HepG2 (cell line): ENCODE results near the gene RNASE8. TPM values are rescaled to one million over a fixed set of nuclear protein-coding genes. Genes with fewer than 3 reads are reported as not detected.

Experiments used
- FOXP1 ChIP-seq, 2 experiments: fragments of 450-650 bp in 1 of 2; IDR thresholded peaks; 2 replicates each; pipeline ENCODE4 v1.6.1; 2017 to 2018; ENCODE audit warnings: antibody characterized with exemption in 1 of 2
- GZF1 ChIP-seq: sonication (generic); formaldehyde crosslinking; IDR thresholded peaks from 2 replicates; pipeline ENCODE4 v1.5.1; 2020; ENCODE audit warnings: mild to moderate bottlenecking, missing genetic modification reagents
- HNRNPLL ChIP-seq: fragments of 200-400 bp; formaldehyde crosslinking; IDR thresholded peaks from 2 replicates; pipeline ENCODE4 v1.6.1; 2017; ENCODE audit warnings: mild to moderate bottlenecking, low read depth, low read length; ENCODE audit not compliant: poor library complexity, severe bottlenecking
- NFE2 ChIP-seq: sonication (generic); formaldehyde crosslinking; IDR thresholded peaks from 2 replicates; pipeline ENCODE4 v1.4.0; 2020; ENCODE audit warnings: missing genetic modification reagents
- REXO4 ChIP-seq: sonication (generic); formaldehyde crosslinking; IDR thresholded peaks from 2 replicates; pipeline ENCODE4 v1.8.0; 2022; ENCODE audit warnings: missing genetic modification reagents, mild to moderate bottlenecking, borderline replicate concordance
- ZNF510 ChIP-seq: sonication (generic); formaldehyde crosslinking; IDR thresholded peaks from 2 replicates; pipeline ENCODE4 v1.4.0; 2020; ENCODE audit warnings: low read depth, mild to moderate bottlenecking, missing genetic modification reagents
- ZNF720 ChIP-seq: sonication (generic); formaldehyde crosslinking; IDR thresholded peaks from 2 replicates; pipeline ENCODE4 v1.4.0; 2020; ENCODE audit warnings: missing genetic modification reagents
- ZNF788 ChIP-seq: sonication (generic); formaldehyde crosslinking; IDR thresholded peaks from 2 replicates; pipeline ENCODE4 v1.5.0; 2020; ENCODE audit warnings: mild to moderate bottlenecking, missing genetic modification reagents, borderline replicate concordance
- polyA plus RNA-seq, 8 experiments: library from polyadenylated mRNA; depleted of rRNA in 3 of 8; stranded (reverse) in 7 of 8; unstranded in 1 of 8; fragments of >200 nt; fragmentation: Illumina TruSeq in 4 of 8; extraction: Trizol in 4 of 8; gene quantifications; 2 replicates each; pipeline versions ENCODE4 v1.2.1 to v1.2.3, GENCODE V29; 2011 to 2016; ENCODE audit warnings: low read depth in 4 of 8, missing spikeins in 1 of 8, mixed read lengths in 1 of 8; ENCODE audit not compliant: insufficient read depth in 1 of 8
- total RNA-seq, 5 experiments: library from RNA; depleted of rRNA; stranded (reverse); fragments of >200 nt; fragmentation: Illumina TruSeq; extraction: Trizol; gene quantifications; 2 replicates each; pipeline ENCODE4 v1.2.3, GENCODE V29; 2016; ENCODE audit warnings: low read depth in 1 of 5
- TF ChIP-seq, protein P1 (sequence below): sonication (generic); formaldehyde crosslinking; IDR thresholded peaks from 2 replicates; pipeline ENCODE4 v1.5.0; 2020; ENCODE audit warnings: missing genetic modification reagents
- TF ChIP-seq, protein P2 (sequence below): sonication (generic); formaldehyde crosslinking; IDR thresholded peaks from 2 replicates; pipeline ENCODE4 v1.4.0; 2020; ENCODE audit warnings: missing genetic modification reagents
- TF ChIP-seq, protein P3 (sequence below): sonication (generic); formaldehyde crosslinking; IDR thresholded peaks from 2 replicates; pipeline ENCODE4 v1.9.0; 2021; ENCODE audit warnings: missing genetic modification reagents, borderline replicate concordance
- TF ChIP-seq, protein P4 (sequence below): sonication (generic); formaldehyde crosslinking; IDR thresholded peaks from 2 replicates; pipeline ENCODE4 v1.8.1; 2022; ENCODE audit warnings: mild to moderate bottlenecking, missing genetic modification reagents

RNASE8 gene
- total and polyA plus RNA-seq, 2 of the 13 experiments (the other 11 are each of a cell fraction or from before 2014, with no cell fraction given): not detected

GRCh38 chr14:21103710-21104447 lies 46.3 kb downstream of the RNASE8 start (continued):
- TF ChIP-seq, protein P1, sequence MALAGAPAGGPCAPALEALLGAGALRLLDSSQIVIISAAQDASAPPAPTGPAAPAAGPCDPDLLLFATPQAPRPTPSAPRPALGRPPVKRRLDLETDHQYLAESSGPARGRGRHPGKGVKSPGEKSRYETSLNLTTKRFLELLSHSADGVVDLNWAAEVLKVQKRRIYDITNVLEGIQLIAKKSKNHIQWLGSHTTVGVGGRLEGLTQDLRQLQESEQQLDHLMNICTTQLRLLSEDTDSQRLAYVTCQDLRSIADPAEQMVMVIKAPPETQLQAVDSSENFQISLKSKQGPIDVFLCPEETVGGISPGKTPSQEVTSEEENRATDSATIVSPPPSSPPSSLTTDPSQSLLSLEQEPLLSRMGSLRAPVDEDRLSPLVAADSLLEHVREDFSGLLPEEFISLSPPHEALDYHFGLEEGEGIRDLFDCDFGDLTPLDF (CRISPR knock-in tag): peak; percentile 98
- TF ChIP-seq, protein P2, sequence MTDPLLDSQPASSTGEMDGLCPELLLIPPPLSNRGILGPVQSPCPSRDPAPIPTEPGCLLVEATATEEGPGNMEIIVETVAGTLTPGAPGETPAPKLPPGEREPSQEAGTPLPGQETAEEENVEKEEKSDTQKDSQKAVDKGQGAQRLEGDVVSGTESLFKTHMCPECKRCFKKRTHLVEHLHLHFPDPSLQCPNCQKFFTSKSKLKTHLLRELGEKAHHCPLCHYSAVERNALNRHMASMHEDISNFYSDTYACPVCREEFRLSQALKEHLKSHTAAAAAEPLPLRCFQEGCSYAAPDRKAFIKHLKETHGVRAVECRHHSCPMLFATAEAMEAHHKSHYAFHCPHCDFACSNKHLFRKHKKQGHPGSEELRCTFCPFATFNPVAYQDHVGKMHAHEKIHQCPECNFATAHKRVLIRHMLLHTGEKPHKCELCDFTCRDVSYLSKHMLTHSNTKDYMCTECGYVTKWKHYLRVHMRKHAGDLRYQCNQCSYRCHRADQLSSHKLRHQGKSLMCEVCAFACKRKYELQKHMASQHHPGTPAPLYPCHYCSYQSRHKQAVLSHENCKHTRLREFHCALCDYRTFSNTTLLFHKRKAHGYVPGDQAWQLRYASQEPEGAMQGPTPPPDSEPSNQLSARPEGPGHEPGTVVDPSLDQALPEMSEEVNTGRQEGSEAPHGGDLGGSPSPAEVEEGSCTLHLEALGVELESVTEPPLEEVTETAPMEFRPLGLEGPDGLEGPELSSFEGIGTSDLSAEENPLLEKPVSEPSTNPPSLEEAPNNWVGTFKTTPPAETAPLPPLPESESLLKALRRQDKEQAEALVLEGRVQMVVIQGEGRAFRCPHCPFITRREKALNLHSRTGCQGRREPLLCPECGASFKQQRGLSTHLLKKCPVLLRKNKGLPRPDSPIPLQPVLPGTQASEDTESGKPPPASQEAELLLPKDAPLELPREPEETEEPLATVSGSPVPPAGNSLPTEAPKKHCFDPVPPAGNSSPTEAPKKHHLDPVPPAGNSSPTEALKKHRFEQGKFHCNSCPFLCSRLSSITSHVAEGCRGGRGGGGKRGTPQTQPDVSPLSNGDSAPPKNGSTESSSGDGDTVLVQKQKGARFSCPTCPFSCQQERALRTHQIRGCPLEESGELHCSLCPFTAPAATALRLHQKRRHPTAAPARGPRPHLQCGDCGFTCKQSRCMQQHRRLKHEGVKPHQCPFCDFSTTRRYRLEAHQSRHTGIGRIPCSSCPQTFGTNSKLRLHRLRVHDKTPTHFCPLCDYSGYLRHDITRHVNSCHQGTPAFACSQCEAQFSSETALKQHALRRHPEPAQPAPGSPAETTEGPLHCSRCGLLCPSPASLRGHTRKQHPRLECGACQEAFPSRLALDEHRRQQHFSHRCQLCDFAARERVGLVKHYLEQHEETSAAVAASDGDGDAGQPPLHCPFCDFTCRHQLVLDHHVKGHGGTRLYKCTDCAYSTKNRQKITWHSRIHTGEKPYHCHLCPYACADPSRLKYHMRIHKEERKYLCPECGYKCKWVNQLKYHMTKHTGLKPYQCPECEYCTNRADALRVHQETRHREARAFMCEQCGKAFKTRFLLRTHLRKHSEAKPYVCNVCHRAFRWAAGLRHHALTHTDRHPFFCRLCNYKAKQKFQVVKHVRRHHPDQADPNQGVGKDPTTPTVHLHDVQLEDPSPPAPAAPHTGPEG (CRISPR knock-in tag): peak; percentile 93
- no peak for TF ChIP-seq NFE2
- peak; percentile 98 for TF ChIP-seq ZNF788 (CRISPR knock-in tag)
- no peak; the same call in 1 of the 2 replicates for TF ChIP-seq GZF1 (CRISPR knock-in tag)
- TF ChIP-seq HNRNPLL: peak; percentile 91
- TF ChIP-seq, protein P3, sequence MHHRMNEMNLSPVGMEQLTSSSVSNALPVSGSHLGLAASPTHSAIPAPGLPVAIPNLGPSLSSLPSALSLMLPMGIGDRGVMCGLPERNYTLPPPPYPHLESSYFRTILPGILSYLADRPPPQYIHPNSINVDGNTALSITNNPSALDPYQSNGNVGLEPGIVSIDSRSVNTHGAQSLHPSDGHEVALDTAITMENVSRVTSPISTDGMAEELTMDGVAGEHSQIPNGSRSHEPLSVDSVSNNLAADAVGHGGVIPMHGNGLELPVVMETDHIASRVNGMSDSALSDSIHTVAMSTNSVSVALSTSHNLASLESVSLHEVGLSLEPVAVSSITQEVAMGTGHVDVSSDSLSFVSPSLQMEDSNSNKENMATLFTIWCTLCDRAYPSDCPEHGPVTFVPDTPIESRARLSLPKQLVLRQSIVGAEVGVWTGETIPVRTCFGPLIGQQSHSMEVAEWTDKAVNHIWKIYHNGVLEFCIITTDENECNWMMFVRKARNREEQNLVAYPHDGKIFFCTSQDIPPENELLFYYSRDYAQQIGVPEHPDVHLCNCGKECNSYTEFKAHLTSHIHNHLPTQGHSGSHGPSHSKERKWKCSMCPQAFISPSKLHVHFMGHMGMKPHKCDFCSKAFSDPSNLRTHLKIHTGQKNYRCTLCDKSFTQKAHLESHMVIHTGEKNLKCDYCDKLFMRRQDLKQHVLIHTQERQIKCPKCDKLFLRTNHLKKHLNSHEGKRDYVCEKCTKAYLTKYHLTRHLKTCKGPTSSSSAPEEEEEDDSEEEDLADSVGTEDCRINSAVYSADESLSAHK (CRISPR knock-in tag): no peak
- no peak for TF ChIP-seq FOXP1 (IDR thresholded peaks at IDR 0.05)
- TF ChIP-seq FOXP1 (CRISPR knock-in tag; IDR thresholded peaks at IDR 0.05): peak; percentile 58
- TF ChIP-seq REXO4: peak; percentile 96
- TF ChIP-seq ZNF510 (CRISPR knock-in tag): peak; percentile 99
- TF ChIP-seq, protein P4, sequence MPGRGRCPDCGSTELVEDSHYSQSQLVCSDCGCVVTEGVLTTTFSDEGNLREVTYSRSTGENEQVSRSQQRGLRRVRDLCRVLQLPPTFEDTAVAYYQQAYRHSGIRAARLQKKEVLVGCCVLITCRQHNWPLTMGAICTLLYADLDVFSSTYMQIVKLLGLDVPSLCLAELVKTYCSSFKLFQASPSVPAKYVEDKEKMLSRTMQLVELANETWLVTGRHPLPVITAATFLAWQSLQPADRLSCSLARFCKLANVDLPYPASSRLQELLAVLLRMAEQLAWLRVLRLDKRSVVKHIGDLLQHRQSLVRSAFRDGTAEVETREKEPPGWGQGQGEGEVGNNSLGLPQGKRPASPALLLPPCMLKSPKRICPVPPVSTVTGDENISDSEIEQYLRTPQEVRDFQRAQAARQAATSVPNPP (CRISPR knock-in tag): peak; percentile 100
- no peak for TF ChIP-seq ZNF720 (CRISPR knock-in tag)
